SK-N-MC (cell line): ENCODE data around the gene SPATS2L.

Experiments
- EZH2 ChIP-seq: fragments of 200-600 bp; sonication (generic); IDR thresholded peaks from one replicate; pipeline ENCODE4 v1.6.1; 2017; ENCODE audit warnings: antibody characterized with exemption
- FOXP2 ChIP-seq: optimal IDR thresholded peaks from 2 replicates; pipeline ENCODE3; 2011; ENCODE audit warnings: mild to moderate bottlenecking, moderate library complexity; ENCODE audit not compliant: insufficient read depth; ENCODE audit errors: extremely low read length, control extremely low read depth
- POLR2AphosphoS5 ChIP-seq: IDR thresholded peaks from 2 replicates; pipeline ENCODE4 v1.6.1; 2012; ENCODE audit warnings: mild to moderate bottlenecking, low read depth, low read length, borderline replicate concordance

DNA sequence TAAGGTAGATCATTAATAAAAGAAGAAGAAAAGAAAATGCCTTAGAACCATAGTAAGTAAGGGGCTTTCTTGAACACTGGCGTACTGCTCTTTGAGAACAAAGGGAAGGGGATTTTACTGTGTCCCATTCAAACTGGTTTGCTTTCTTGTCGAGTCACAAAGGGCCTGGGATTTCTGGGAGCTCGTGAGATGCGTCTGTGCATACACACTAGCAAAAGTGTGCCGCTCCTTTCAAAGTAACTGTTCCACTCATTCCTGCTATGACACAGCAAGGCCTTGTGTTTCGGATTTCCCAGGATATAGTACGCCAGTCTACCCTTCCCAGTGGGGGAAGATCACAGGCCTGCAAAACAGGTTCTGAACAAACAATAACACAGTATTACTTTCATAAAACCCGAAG, 110.4 kb downstream of the SPATS2L start:
- TF ChIP-seq EZH2 (no peak), POLR2AphosphoS5 (no peak), FOXP2 (no peak)
